HT-29 (cell line): ENCODE measurements around the gene USP43. TPM values are rescaled to one million over a fixed set of nuclear protein-coding genes. Genes with fewer than 3 reads are reported as not detected.
"Not testable (repeated sequence)": the region's sequence is repeated elsewhere in the genome, so short reads cannot be mapped to it uniquely, and the experiment has no call there.

Experiments
- DNase-seq: peaks from one replicate; pipeline ENCODE4 v3.0.0-alpha.2; 2015; ENCODE audit warnings: low spot score
- total RNA-seq: library from RNA; depleted of rRNA; stranded (reverse); fragments of >200 nt; shearing (Covaris generic); gene quantifications from 2 replicates; pipeline ENCODE4 v1.2.3, GENCODE V29; 2014; rRNA removed

USP43 gene, protein sequence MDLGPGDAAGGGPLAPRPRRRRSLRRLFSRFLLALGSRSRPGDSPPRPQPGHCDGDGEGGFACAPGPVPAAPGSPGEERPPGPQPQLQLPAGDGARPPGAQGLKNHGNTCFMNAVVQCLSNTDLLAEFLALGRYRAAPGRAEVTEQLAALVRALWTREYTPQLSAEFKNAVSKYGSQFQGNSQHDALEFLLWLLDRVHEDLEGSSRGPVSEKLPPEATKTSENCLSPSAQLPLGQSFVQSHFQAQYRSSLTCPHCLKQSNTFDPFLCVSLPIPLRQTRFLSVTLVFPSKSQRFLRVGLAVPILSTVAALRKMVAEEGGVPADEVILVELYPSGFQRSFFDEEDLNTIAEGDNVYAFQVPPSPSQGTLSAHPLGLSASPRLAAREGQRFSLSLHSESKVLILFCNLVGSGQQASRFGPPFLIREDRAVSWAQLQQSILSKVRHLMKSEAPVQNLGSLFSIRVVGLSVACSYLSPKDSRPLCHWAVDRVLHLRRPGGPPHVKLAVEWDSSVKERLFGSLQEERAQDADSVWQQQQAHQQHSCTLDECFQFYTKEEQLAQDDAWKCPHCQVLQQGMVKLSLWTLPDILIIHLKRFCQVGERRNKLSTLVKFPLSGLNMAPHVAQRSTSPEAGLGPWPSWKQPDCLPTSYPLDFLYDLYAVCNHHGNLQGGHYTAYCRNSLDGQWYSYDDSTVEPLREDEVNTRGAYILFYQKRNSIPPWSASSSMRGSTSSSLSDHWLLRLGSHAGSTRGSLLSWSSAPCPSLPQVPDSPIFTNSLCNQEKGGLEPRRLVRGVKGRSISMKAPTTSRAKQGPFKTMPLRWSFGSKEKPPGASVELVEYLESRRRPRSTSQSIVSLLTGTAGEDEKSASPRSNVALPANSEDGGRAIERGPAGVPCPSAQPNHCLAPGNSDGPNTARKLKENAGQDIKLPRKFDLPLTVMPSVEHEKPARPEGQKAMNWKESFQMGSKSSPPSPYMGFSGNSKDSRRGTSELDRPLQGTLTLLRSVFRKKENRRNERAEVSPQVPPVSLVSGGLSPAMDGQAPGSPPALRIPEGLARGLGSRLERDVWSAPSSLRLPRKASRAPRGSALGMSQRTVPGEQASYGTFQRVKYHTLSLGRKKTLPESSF
- 13.6 and 21.7 TPM in 2 replicates for total RNA-seq

DNA sequence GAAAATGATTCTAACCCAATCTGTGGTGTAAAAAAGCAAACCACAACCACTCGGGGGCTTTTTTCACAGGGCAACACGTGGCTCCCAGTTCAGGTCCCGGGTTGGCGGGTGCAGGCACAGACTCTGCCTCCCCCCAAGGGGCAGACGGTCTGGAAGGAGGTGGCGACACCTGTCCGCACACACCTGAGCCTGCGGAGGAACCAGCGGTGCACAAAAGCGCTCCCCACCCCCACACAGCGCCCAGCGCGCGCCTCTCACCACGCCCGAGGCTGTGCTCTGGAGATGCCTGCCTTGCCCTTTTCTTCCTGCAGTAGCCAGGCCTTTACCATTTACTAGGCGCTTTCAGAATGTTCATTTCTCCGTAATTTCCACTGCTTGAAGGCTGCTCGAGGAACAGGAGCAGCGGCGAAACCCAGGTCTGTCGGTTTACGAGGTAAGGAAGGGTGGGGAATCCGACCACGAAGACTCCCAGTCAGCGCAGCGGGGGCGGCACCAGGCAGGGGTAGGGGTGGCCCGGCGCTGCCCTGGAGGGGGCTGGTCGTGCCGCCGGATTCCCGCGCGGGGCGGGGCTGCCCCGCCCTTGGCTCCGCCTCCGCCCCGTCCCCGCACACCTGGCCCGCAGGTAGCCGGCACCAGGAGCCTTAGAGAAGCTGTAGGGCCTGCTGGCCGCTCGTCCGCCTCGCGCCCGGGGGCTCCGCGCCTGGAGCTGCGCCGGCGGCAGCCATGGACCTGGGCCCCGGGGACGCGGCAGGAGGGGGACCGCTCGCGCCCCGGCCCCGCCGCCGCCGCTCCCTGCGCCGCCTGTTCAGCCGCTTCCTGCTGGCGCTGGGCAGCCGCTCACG lies at the start of gene USP43:
USP43 (plus strand) TSS at position 608 of the 842 bp plus-strand sequence; CDS start at position 724, 116 bp downstream.
- DNase-seq, result peak; percentile 72

DNA sequence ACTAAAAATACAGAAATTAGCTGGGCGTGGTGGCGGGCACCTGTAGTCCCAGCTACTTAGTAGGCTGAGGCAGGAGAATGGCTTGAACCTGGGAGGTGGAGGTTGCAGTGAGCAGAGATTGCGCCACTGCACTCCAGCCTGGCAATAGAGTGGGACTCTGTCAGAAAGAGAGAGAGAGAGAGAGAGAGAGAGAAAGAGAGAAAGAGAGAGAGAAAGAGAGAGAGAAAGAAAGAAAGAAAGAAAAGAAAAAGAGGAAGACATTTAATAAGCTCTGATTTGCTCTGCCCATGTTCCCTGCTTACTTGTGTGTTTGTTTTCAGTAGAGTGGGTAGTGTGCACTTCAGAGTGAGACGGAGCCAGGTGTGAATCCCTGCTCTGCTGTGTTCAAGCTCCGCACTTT lies 47.7 kb upstream of the USP43 start:
- not testable (repeated sequence) for DNase-seq

DNA sequence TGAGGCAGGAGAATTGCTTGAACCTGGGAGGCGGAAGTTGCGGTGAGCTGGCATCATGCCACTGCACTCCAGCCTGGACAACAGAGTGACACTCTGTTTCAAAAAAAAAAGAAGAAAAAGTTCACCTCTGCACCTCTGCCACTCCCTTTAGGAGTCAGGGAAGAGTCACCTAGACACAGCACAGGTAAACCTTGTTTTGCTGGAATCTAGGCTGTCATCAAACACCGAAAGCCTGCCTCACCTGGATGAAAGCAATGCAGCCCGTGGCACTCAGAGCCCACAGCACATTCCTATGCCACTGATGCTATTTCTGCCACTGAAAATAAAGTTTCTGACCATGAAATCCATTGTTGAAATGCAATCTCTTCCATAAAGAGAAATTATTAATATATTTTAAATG lies 46.7 kb upstream of the USP43 start:
- no peak for DNase-seq

DNA sequence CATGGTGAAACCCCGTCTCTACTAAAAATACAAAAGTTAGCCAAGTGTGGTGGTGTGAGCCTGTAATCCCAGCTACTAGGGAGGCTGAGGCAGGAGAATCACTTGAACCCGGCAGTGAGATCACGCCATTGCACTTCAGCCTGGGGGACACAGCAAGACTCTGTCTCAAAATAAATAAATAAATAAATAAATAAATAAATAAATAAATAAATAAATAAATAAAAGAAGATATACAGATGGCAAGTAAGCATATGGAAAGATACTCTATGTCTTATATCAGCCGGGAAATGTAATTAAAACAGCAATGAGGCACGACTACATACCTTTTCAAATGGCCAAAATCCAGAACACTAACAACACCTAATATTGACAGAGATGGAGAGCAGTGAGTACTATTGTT lies 40.7 kb upstream of the USP43 start:
- DNase-seq, result not testable (repeated sequence)

DNA sequence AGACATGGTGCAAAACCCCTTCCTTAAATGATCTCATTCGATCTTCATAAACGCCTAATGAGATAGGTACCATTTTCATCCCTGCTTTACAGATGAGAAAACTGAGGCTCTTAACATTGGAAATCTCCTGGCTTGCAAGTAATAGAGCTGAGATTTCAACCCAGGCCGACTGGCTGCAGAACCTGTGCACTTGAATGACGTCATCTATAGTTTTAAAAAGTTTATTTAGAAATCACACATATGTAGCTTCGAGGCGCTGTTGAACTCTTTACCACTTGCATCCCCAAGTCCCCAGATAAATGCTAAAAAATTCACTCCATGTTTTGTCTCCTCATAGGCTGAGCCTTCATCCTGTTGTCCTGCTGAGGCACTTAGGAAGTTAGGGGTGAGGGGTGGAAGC lies 38.9 kb upstream of the USP43 start:
- DNase-seq, result no peak

DNA sequence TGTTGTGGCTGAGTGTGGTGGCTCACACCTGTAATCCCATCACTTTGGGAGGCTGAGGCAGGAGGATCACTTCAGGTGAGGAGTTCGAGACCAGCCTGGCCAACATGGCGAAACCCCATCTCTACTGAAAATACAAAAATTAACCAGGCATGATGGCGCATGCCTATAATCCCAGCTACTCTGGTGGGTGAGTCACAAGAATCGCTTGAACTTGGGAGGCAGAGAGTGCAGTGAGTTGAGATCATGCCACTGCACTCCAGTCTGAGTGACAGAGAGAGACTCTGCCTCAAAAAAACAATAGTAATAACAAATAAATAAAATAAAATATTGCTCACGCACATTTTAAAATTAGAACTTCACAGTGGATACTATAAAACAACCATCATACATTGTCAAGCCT lies 38.3 kb upstream of the USP43 start:
- DNase-seq, result not testable (repeated sequence)

DNA sequence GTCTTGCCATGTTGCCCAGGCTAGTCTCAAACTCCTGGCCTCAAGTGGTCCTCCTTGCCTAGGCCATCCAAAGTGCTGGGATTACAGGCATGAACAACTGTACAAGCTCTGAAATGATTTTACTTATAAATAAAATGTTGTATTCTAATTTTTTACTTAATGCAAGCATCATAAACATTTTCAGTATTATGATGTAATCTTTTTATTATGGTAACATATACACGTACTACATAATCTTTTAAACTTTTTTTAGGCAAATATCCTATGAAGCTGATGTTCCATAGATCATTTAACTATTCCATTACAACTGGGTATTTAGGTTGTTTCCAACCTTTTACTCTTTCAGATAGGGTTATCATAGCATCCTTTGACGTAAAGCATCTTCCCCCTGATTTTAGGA lies 33.8 kb upstream of the USP43 start:
- DNase-seq, result no peak

DNA sequence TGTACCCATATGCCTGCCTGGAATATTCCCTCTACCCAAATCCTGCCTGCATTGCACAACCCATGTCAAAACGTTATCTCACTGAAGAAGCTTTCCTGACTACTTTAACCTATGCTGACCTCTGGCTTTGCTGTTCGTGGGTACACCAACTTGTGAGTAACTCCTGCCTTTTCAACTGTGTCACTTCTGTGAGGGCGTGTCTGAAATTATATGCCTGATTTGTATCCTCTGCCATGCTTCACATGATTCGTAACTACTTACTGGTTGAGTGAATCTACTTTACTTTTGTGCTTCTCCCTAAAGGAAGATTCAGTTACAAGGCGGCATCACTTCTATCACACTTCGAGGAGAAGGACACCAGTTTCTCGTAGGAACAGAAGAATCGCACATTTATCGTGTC lies 33.3 kb upstream of the USP43 start:
- no peak for DNase-seq

DNA sequence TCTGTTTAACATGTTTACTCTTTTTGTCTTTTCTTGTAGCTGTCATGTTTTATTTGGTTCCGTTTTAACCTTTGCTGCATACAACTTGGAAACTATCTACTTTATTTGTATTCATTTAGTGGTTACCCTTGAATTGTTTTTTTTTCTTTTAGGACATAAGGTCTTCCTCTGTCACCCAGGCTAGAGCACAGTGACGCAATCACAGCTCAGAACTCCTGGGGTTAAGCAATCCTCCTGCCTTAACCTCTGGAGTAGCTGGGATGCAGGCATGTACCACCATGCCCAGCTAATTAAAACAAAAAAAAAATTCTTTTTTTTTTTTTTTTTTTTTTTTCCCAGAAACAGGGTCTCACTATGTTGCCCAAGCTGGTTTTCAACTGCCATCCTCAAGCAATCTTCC lies 29.8 kb upstream of the USP43 start:
- DNase-seq, result no peak

DNA sequence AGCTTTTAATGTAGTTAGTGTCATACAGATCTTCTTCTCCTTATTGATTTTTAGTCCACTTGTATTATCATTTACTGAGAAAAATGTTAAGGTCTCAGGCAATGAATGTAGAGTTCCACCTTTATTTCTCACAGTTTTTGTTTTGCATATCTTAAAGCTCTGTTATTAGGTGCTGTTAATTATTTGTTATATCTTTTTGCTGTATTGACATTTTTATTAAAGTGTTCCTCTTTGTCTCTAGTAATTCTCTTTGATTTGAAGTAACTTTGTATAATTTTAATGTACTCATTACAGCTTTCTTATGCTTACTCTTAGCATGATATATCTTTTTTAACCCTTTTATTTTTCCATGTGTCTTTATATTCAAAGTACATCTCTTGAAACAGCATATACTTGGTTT lies 22.4 kb upstream of the USP43 start:
- no peak for DNase-seq

DNA sequence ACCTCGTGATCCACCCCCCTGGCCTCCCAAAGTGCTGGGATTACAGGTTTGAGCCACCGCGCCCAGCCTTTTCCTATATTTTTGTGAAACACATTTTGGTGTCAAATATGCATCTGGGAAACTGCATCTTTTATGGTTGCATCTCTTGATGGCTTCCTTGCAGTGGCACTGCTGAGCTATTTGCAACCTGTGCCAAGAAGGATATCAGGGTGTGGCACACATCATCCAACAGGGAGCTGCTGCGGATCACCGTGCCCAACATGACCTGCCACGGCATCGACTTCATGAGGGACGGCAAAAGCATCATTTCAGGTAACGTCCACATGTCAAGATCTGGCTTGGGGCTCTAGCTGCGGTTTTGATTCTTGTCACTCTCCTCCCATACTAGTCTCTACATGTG lies 16.8 kb upstream of the USP43 start:
- DNase-seq, result peak; percentile 11

DNA sequence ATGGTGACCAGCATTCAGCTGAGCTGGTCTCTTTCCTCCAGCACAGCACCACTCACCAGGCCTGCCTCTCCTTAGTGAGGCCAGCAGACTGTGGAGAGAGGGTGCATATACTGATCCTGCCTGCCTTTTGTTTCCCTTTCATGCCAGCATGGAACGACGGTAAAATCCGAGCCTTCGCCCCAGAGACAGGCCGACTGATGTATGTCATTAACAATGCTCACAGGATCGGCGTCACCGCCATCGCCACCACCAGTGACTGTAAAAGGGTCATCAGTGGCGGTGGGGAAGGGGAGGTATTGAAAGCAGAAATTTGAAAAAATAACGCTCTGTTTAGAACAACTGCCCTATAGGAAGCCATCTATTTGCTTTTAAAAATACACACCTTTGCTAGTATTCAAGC lies 12.6 kb upstream of the USP43 start:
- no peak for DNase-seq

DNA sequence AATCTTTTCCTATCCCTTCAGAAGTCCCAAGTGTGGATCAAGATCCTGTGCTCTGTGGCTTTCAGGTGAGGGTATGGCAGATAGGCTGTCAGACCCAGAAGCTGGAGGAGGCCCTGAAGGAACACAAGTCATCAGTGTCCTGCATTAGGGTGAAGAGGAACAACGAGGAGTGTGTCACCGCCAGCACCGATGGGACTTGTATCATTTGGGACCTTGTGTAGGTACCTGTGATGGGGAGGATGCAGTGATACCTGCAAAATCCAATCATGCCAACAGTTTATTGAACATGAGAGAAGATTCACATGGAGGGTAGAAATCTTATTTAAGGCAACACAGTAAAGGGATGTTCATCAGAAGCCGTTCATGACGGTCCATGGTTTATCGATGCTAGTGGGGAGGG lies 10.0 kb upstream of the USP43 start:
- no peak for DNase-seq

DNA sequence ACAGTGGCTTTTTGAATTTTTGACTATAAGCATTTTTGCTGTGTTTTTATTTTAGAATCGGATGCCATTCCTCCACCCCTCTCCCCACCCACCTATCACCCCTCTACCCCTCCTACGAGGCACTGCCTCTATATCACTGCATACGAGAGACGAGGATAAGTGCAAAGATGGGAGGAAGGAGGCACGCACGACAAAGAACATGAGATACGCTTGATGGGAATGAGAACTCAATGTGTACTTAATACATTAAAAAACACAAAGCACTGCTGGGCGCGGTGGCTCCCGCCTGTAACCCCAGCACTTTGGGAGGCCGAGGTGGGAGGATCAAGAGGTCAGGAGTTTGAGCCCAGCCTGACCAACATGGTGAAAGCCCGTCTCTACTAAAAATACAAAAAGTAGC lies 8.8 kb upstream of the USP43 start:
- no peak for DNase-seq

DNA sequence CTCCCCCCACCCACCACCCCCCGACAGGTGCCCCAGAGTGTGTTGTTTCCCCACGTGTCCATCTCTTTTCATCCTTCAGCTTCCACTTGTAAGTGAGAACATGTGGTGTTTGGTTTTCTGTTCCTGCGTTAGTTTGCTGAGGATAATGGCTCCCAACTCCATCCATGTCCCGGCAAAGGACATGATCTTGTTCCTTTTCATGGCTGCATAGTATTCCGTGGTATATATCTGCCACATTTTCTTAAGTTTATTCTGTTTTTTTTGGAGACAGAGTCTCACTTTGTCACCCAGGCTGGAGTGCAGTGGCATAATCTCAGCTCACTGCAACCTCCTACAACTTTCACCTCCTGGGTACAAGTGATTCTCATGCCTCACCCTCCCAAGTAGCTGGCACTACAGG lies 4.9 kb upstream of the USP43 start:
- not testable (repeated sequence) for DNase-seq

DNA sequence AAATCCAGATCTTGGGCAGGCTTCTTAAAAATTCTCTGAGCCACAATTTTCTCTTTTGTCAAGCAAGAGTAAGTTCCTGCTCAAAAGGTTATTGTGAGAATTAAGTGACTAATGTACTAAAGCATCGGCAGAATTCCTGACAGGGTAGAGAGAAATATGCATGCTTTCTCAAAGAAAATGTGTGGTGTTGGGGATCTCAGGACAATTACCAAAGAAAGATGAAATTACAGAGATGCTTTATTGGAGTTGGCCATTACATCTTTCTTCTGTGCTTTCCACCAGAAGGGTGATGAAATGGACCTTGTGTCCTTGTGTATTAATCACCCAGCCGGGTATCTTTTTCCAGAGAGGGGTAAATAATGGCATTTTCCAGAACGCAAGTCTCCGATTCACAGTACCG lies 1.7 kb upstream of the USP43 start:
- DNase-seq, result no peak

DNA sequence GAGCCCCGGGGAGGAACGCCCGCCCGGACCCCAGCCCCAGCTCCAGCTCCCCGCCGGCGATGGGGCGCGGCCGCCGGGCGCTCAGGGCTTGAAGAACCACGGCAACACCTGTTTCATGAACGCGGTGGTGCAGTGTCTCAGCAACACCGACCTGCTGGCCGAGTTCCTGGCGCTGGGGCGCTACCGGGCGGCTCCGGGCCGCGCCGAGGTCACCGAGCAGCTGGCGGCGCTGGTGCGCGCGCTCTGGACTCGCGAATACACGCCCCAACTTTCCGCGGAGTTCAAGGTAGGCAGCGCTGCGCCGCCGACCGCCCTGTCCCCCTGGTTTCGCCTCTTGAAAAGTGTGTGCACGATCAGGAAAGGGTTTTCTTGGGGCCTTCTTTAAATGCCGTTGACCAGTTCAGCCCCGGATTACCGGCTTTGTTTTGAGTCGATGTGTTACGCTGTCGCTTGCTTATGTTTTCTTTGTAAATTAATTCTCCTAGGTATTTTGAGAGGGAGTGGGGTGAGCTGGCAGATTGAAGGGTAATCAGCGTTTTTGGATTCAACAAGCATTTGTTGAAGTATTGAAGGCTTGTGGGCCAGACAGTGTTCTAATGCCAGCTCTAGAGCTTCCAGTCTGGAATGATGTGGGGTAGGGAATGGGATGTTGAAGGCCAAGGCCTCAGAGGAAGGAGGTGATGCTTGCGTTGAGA lies 681 bp downstream of the USP43 start:
- DNase-seq, result peak; percentile 62

DNA sequence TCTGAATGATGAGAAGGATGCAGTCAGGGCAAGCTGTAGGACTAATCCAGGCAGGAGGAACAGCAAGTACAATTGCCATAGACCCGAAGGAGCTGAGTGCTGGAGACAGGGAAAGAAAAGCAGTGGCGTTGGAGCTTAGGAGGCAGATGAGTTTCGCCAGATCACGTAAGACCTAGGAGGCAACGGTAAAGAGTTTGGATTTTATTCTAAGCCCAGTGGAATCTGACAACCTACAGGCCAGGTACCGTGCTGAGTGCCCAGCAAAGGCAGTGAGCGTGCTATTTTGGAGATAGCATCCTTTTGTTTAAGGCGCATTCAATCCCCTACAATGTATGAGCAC lies 1.2 kb downstream of the USP43 start:
- DNase-seq, result peak; percentile 29

DNA sequence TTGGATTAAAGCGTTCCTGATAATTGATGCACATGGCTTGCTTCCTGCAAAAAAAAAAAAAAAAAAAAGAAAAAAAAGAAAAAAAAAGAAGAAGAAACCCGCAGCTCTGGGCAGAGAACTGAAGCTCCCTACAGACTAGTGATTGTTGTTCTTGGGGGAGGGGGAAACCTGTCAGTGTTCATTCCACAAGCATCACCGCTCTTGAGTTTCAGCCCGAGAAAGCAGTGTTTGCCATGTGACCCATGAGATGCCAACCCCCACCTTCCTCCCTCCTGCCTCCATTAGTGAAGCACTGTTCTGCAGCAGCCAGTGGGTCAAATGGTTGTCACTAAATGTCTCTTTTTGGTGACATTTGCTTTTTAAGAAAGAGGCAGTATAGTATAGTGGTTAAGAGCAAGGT lies 1.7 kb downstream of the USP43 start:
- peak; percentile 36 for DNase-seq

DNA sequence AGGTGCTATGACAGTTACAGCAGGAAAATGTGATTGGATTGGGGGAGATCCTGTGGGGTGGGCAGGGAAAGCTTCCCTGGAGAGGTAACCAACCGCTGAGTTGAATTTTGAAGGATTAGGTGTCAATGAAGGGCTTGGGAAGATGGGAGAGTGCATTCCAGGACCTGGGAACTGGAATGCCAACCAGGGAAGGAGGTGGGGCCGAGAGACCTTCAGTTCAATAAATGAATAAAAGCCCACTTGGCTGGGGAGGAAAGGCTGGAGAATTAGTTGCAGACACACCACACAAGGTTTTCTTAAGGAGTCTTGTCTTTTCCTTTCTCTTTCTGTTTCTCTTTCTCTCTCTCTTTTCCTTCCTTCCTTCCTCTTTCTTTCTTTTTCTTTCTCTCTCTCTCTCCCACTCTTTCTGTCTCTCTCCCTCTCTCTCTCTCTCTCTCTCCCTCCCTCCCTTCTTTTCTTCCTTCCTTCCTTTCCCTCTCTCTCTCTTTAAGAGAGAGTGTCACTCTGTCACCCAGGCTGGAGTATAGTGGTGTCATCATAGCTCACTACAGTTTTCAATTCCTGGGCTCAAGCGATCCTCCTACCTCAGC lies 3.3 kb downstream of the USP43 start:
- no peak for DNase-seq
